Measurements from ENCODE around the gene THUMPD3. TPM values are rescaled to one million over a fixed set of nuclear protein-coding genes. Genes with fewer than 3 reads are reported as not detected.
A peak's percentile ranks its signal among the peaks of the same experiment; 100 is the strongest.

The THUMPD3 gene
- total RNA-seq, 1 donor from 2014 or later, result 27.4 TPM

DNA sequence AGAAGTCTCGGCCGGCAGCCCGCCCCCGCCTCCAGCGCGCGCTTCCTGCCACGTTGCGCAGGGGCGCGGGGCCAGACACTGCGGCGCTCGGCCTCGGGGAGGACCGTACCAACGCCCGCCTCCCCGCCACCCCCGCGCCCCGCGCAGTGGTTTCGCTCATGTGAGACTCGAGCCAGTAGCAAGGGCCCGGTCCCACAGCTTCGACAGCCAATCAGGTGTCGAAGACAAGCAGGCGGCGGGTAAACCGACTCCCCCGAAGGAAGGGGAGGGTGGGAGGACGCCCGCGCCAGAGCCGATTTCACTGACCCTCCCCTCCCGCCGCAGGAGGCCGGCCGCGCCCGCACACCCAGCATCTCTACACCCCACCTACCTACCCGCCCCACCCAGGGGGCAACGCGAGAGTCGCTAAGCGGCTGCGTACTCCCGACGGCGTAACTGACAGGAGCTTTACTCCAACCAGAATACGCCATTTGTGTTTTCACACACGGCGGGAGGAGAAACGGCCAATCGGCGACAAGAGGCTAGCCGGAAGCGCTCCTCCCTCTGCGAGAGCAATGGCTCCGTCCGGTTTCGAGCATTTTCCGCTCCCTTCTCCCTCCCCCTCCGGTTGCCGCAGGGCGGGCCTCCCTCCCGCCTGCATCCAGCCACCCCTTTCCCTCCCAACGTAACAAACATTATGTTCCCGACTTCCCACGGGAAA lies 33.9 kb downstream of the THUMPD3 start:
- DNase-seq (ENCODE audit: low spot score), result peak; percentile 97

DNA sequence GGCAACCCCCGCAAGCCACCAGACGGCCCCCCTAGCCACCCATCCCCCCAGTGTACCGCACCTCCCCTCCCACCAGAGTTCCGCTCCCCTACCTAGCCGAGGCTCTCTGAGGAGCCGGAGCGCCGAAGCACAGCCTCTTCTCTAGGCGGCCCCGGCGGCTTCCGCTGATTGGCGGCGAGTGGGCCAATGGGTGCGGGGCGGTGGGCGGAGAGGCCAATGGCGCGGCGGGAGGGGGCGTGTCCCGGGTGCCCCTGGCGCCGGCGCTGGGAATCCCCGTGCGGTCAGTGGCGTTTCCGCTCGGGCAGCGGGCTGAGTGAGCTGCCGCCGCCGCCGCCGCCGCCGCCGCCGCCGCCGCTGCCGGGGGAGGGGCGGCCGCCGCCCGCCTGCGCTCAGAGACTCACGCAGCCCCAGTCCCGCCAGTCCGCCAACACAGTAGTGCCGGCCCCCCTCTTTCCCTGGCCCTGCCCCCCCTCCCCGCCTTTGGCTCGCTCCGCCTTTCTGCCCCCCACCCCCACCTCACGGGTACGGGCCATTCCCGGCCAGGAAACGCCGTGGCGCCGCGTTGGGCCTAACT lies 34.6 kb downstream of the THUMPD3 start, which contains the start of gene SETD5:
SETD5 (plus strand) TSS at position 284 of the 574 bp plus-strand sequence. CDS start 31,324 bp downstream, outside the sequence.
- Mint-ChIP-seq H3K4me3 (ENCODE audit: unreplicated experiment) (peak within 1 kb of the TSS; percentile 100), H3K36me3 (ENCODE audit: low read depth, unreplicated experiment) (peaks cover 38% of the 10 kb centered on the region), H3K4me1 (ENCODE audit: unreplicated experiment) (peaks cover 71% of the 10 kb centered on the region), H3K27me3 (ENCODE audit: unreplicated experiment) (peaks cover 37% of the 10 kb centered on the region), H3K9me3 (ENCODE audit: unreplicated experiment) (no peaks in the 10 kb centered on the region), H3K27ac (ENCODE audit: unreplicated experiment) (peak within 1 kb of the TSS; percentile 100)
- TF ChIP-seq, protein P1, sequence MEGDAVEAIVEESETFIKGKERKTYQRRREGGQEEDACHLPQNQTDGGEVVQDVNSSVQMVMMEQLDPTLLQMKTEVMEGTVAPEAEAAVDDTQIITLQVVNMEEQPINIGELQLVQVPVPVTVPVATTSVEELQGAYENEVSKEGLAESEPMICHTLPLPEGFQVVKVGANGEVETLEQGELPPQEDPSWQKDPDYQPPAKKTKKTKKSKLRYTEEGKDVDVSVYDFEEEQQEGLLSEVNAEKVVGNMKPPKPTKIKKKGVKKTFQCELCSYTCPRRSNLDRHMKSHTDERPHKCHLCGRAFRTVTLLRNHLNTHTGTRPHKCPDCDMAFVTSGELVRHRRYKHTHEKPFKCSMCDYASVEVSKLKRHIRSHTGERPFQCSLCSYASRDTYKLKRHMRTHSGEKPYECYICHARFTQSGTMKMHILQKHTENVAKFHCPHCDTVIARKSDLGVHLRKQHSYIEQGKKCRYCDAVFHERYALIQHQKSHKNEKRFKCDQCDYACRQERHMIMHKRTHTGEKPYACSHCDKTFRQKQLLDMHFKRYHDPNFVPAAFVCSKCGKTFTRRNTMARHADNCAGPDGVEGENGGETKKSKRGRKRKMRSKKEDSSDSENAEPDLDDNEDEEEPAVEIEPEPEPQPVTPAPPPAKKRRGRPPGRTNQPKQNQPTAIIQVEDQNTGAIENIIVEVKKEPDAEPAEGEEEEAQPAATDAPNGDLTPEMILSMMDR (IDR thresholded peaks at IDR 0.05; ENCODE audit: unreplicated experiment), result no peak
- peak; percentile 100 for DNase-seq (ENCODE audit: low spot score)

More for the DNA sequence above, 33.9 kb downstream of the THUMPD3 start:
- Mint-ChIP-seq H3K27ac (ENCODE audit: unreplicated experiment) (peak overlapping the region; percentile 98), H3K36me3 (ENCODE audit: low read depth, unreplicated experiment) (peaks cover 39% of the 10 kb centered on the region), H3K4me1 (ENCODE audit: unreplicated experiment) (peaks cover 71% of the 10 kb centered on the region), H3K9me3 (ENCODE audit: unreplicated experiment) (no peaks in the 10 kb centered on the region), H3K27me3 (ENCODE audit: unreplicated experiment) (peaks cover 37% of the 10 kb centered on the region), H3K4me3 (ENCODE audit: unreplicated experiment) (peak overlapping the region; percentile 97)
- TF ChIP-seq, protein P1 (IDR thresholded peaks at IDR 0.05; ENCODE audit: unreplicated experiment), result no peak

DNA sequence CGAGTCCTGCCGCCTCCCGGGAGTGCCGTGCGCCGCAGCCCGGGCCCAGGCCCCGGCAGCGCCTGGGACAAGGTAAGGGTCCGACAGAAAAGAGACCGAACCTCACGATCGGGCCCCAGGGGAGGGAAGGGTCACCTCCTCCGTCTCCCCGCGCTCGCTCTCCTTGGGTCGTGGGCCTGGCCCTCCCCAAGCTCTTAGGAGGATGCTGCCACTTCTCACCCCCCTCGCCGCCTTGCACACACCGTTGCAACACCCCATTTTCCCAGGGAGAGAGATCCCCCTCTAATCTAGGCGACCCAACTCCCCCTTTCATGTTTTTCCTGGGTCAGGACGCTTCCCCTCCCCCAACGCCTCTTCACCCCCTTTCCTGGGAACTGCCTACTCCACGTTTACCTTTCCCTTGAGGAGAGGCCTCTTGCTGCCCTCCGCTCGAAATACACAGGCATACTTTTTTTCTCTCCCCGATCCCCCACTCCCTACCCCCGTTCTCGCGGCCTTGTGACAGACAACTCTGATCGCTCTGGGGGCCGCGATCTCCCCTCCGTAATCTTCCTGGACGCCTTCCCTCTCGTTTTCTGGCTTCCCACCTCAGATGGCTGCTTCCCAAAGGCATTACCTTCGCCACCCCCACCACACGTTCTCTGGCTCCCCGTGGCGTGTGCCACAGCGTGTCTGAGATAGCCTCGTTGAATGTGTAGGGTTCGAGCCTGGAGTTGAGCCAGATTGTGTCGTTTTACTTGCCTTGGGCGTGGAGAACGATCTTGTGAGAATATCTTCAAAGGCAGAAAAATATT lies 35.2 kb downstream of the THUMPD3 start:
- TF ChIP-seq, protein P1 (IDR thresholded peaks at IDR 0.05; ENCODE audit: unreplicated experiment), result no peak
- peaks cover 38% of the 10 kb centered on the region for H3K36me3 Mint-ChIP-seq (ENCODE audit: low read depth, unreplicated experiment)
- H3K27me3 Mint-ChIP-seq (ENCODE audit: unreplicated experiment), result peaks cover 40% of the 10 kb centered on the region
- H3K27ac Mint-ChIP-seq (ENCODE audit: unreplicated experiment), result peak overlapping the region; percentile 100
- DNase-seq (ENCODE audit: low spot score), result peak; percentile 18
- H3K4me1 Mint-ChIP-seq (ENCODE audit: unreplicated experiment), result peaks cover 74% of the 10 kb centered on the region
- no peaks in the 10 kb centered on the region for H3K9me3 Mint-ChIP-seq (ENCODE audit: unreplicated experiment)
- H3K4me3 Mint-ChIP-seq (ENCODE audit: unreplicated experiment), result peak overlapping the region; percentile 100

DNA sequence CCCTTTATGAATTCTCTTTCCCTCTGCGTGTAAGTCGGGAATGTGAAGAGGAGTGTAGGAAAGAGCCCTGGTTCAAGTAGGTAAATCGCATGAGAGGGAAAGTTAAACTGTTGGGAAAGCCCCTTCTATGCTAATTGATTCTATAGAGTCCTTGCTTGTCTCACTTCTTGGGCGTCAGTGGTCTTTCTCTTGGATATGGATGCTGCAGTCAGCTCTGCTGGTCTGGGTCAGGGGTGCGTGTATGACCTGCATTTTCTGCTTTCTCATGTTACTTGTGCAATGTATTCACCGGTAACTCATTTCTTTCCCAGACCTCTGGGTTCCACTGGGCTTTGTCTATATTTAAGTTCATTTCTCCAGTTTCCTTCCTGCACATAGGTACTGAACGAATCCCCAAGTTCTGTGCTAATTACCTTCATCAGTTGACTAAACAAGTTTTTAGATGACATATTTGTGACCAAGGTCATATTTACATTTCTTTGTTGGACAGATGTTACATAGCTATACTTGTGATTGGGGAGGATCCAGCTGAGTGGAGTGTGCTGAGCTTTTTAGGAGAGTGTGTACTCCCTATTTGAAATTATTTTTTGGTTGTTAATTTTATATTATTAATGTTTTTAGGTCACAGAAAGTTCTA lies 36.0 kb downstream of the THUMPD3 start:
- TF ChIP-seq, protein P1 (IDR thresholded peaks at IDR 0.05; ENCODE audit: unreplicated experiment), result no peak
- Mint-ChIP-seq H3K4me3 (ENCODE audit: unreplicated experiment) (peak overlapping the region; percentile 100), H3K27me3 (ENCODE audit: unreplicated experiment) (peaks cover 40% of the 10 kb centered on the region), H3K27ac (ENCODE audit: unreplicated experiment) (peak overlapping the region; percentile 100), H3K4me1 (ENCODE audit: unreplicated experiment) (peaks cover 72% of the 10 kb centered on the region), H3K9me3 (ENCODE audit: unreplicated experiment) (no peaks in the 10 kb centered on the region), H3K36me3 (ENCODE audit: low read depth, unreplicated experiment) (peaks cover 38% of the 10 kb centered on the region)
- no peak for DNase-seq (ENCODE audit: low spot score)

Data from endothelial cell (in vitro differentiated cells).